Measurements from ENCODE around the gene MBP. TPM values are rescaled to one million over a fixed set of nuclear protein-coding genes. Genes with fewer than 3 reads are reported as not detected.

Gene MBP
- total and polyA plus RNA-seq, 5 donors from 2014 or later: 134 to 172 (median 143) TPM

DNA sequence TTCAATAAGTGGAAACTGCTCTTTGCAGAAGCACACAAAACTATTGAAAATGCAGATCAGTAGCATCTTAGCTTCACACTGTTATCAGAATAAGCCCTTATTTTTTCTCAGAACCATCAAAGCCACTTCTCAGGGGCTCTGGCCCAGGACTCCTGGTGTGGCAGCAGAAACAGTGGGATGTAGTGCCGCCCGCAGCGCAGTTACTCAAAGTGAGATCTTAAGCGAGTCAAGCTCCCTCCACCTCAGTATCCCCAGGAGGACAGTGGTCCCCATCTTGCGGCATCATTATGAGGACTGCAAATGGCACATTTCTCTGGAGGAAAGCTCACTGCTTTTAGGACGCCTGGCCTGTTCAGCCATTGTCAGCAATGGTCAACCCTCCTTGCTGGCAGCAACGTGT is 60.0 kb downstream of the MBP start:
- H3K4me1 ChIP-seq (ENCODE audit: control insufficient read depth, insufficient read depth, low read length, poor library complexity, severe bottlenecking): peaks cover 77% of the 10 kb centered on the region
- H3K4me3 Mint-ChIP-seq: peak overlapping the region in 3 of 4 donors; percentile 5 to 24 (median 23)

DNA sequence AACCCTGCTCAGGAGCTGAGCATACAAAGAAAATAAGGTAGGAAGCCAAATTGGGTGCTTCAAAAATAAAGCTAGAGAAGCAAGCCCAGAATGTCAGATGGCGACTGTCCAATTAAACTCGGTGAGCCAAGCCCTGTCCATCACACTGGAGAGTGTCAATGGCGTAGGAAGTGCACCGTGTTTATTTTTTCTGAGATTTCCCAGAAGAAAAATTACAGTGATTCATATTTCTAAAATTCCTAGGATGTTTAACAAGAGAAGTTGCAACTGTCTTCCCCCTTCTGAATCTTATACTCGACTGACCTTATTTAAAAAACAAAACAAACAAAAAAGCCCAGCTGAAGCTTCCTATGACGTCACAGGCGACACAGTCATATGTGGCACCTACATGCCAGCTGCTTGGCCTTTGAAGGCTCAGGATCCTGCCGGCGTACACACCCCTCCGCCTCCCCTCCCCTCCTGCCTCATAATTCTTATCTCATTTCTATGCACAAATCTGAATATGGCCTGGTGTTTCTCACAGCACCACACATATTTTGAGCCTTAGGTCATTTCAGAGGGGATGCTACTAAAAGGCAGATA is 60.8 kb downstream of the MBP start:
- DNase-seq (peak; percentile 69 to 77 (median 77)), ATAC-seq (ENCODE audit: low read depth in 2 of 2) (peak; percentile 43 to 50)
- H3K27ac ChIP-seq (ENCODE audit: insufficient read depth, low read length, poor library complexity, severe bottlenecking): peak overlapping the region; percentile 75
- peaks cover 11% of the 10 kb centered on the region for H3K36me3 Mint-ChIP-seq
- H3K9me3 Mint-ChIP-seq: no peaks in the 10 kb centered on the region
- no peaks in the 10 kb centered on the region for H3K27me3 Mint-ChIP-seq
- H3K27me3 ChIP-seq (ENCODE audit: control insufficient read depth, insufficient read depth, low read length): no peaks in the 10 kb centered on the region
- H3K4me3 Mint-ChIP-seq: peak overlapping the region; percentile 12 to 74 (median 53)
- H3K36me3 ChIP-seq (ENCODE audit: control insufficient read depth, insufficient read depth, low read length): peaks cover 22% of the 10 kb centered on the region
- H3K9me3 ChIP-seq (ENCODE audit: control insufficient read depth in 2 of 2, low read length in 2 of 2): no peaks in the 10 kb centered on the region
- H3K4me1 Mint-ChIP-seq: peaks cover 43 to 98% (median 81%) of the 10 kb centered on the region in 4 donors
- peak overlapping the region; percentile 54 to 99 (median 81) for H3K27ac Mint-ChIP-seq
- peaks cover 84% of the 10 kb centered on the region for H3K4me1 ChIP-seq (ENCODE audit: control insufficient read depth, insufficient read depth, low read length, poor library complexity, severe bottlenecking)
- peak overlapping the region; percentile 22 for H3K4me3 ChIP-seq (ENCODE audit: low read depth, low read length)

More for the DNA sequence above, 60.0 kb downstream of the MBP start:
- DNase-seq (no peak), ATAC-seq (ENCODE audit: low read depth in 2 of 2) (no peak)
- Histone ChIP-seq H3K9me3 (ENCODE audit: control insufficient read depth in 2 of 2, low read length in 2 of 2) (no peaks in the 10 kb centered on the region), H3K27ac (ENCODE audit: insufficient read depth, low read length, poor library complexity, severe bottlenecking) (peak overlapping the region; percentile 75), H3K4me3 (ENCODE audit: low read depth, low read length) (peak overlapping the region; percentile 22), H3K27me3 (ENCODE audit: control insufficient read depth, insufficient read depth, low read length) (no peaks in the 10 kb centered on the region), H3K36me3 (ENCODE audit: control insufficient read depth, insufficient read depth, low read length) (peaks cover 22% of the 10 kb centered on the region)
- peaks cover 44 to 95% (median 79%) of the 10 kb centered on the region in 4 donors for H3K4me1 Mint-ChIP-seq
- peak overlapping the region; percentile 54 to 99 (median 81) for H3K27ac Mint-ChIP-seq
- H3K27me3 Mint-ChIP-seq: no peaks in the 10 kb centered on the region
- peaks cover 16% of the 10 kb centered on the region for H3K36me3 Mint-ChIP-seq
- H3K9me3 Mint-ChIP-seq: no peaks in the 10 kb centered on the region

DNA sequence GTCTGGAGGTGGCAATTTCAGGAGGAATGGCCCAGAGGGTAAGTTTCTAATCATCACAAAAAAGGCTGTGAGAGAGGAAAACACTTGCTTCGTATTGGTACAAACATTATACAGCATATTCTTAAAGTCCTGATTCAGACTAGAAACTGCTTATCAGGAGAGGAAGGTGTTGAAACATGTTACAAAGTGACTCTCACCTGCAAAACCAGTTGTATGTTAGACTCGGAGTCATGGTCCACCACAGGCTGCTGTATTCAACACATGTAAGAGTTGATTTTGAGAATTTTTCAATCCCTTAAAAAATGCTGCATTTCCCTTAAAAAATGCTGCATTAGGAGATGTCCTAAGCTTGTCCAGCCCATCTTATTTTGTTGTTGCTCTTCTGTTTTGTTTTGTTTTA is 61.5 kb downstream of the MBP start:
- Histone ChIP-seq H3K27ac (ENCODE audit: insufficient read depth, low read length, poor library complexity, severe bottlenecking) (peak overlapping the region; percentile 75), H3K36me3 (ENCODE audit: control insufficient read depth, insufficient read depth, low read length) (peaks cover 20% of the 10 kb centered on the region), H3K9me3 (ENCODE audit: control insufficient read depth in 2 of 2, low read length in 2 of 2) (no peaks in the 10 kb centered on the region), H3K4me1 (ENCODE audit: control insufficient read depth, insufficient read depth, low read length, poor library complexity, severe bottlenecking) (peaks cover 90% of the 10 kb centered on the region), H3K27me3 (ENCODE audit: control insufficient read depth, insufficient read depth, low read length) (no peaks in the 10 kb centered on the region), H3K4me3 (ENCODE audit: low read depth, low read length) (peak overlapping the region; percentile 16)
- Mint-ChIP-seq H3K4me1 (peaks cover 39 to 98% (median 80%) of the 10 kb centered on the region in 4 donors), H3K27ac (peak overlapping the region; percentile 54 to 99 (median 81)), H3K4me3 (peak overlapping the region in 2 of 4 donors; percentile 13 to 46), H3K27me3 (no peaks in the 10 kb centered on the region), H3K36me3 (peaks cover 15% of the 10 kb centered on the region), H3K9me3 (no peaks in the 10 kb centered on the region)
- ATAC-seq (ENCODE audit: low read depth in 2 of 2) (no peak), DNase-seq (no peak)

DNA sequence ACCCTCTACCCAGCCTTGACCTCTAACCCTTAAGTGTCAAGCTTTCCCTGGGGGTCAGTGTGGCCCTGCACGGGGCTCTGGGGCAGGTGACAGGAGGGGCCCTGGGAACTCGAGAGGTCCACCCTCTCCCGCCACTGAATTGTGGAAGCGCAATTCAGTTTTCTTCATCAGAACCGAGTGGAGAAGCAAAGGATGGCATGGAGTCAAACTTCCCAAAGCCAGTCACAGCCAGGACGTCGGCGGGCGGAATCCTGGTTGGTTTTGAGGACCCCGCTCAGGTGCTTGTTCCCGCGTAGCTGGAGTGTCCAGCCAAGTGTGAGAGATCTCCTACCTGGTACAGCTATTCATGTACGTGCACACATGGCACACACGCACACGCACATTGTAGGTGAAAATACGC is 62.0 kb downstream of the MBP start:
- no peaks in the 10 kb centered on the region for H3K27me3 ChIP-seq (ENCODE audit: control insufficient read depth, insufficient read depth, low read length)
- no peak for ATAC-seq (ENCODE audit: low read depth in 2 of 2)
- peak overlapping the region; percentile 75 for H3K27ac ChIP-seq (ENCODE audit: insufficient read depth, low read length, poor library complexity, severe bottlenecking)
- peak overlapping the region; percentile 80 to 99 (median 94) for H3K27ac Mint-ChIP-seq
- H3K4me1 Mint-ChIP-seq: peaks cover 39 to 100% (median 80%) of the 10 kb centered on the region in 4 donors
- H3K4me3 ChIP-seq (ENCODE audit: low read depth, low read length): no peak overlapping the region
- H3K27me3 Mint-ChIP-seq: no peaks in the 10 kb centered on the region
- peak overlapping the region in 1 of 4 donors; percentile 50 for H3K4me3 Mint-ChIP-seq
- H3K36me3 ChIP-seq (ENCODE audit: control insufficient read depth, insufficient read depth, low read length): peaks cover 20% of the 10 kb centered on the region
- no peak for DNase-seq
- H3K9me3 ChIP-seq (ENCODE audit: control insufficient read depth in 2 of 2, low read length in 2 of 2): no peaks in the 10 kb centered on the region
- peaks cover 94% of the 10 kb centered on the region for H3K4me1 ChIP-seq (ENCODE audit: control insufficient read depth, insufficient read depth, low read length, poor library complexity, severe bottlenecking)
- no peaks in the 10 kb centered on the region for H3K9me3 Mint-ChIP-seq
- H3K36me3 Mint-ChIP-seq: peaks cover 19% of the 10 kb centered on the region

DNA sequence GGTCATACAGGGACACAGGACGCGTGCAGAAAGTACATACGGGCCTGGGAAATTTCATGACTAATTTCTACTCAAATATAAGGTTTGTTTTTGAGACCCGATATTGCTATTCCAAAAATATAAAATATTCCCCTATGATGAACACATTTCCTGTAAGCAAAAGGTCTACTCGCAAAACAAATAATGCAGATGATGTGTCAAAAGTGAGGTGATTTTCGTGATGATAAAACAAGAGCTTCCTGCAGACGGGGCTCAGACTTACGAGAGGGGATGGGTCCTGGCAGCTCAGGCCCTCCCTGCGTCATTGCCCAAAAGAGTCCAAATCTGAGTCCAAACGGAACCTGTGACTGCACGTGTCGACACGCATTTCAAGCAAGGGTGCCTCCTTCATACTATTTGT is 62.7 kb downstream of the MBP start:
- DNase-seq (peak in 1 of 3 donors; percentile 20), ATAC-seq (ENCODE audit: low read depth in 2 of 2) (no peak)
- peaks cover 97% of the 10 kb centered on the region for H3K4me1 ChIP-seq (ENCODE audit: control insufficient read depth, insufficient read depth, low read length, poor library complexity, severe bottlenecking)
- no peaks in the 10 kb centered on the region for H3K27me3 Mint-ChIP-seq
- peaks cover 39 to 99% (median 79%) of the 10 kb centered on the region in 4 donors for H3K4me1 Mint-ChIP-seq
- peak overlapping the region; percentile 80 to 99 (median 94) for H3K27ac Mint-ChIP-seq
- peaks cover 22% of the 10 kb centered on the region for H3K36me3 ChIP-seq (ENCODE audit: control insufficient read depth, insufficient read depth, low read length)
- peak overlapping the region; percentile 20 to 64 (median 36) for H3K4me3 Mint-ChIP-seq
- peaks cover 25% of the 10 kb centered on the region for H3K36me3 Mint-ChIP-seq
- H3K27me3 ChIP-seq (ENCODE audit: control insufficient read depth, insufficient read depth, low read length): no peaks in the 10 kb centered on the region
- H3K4me3 ChIP-seq (ENCODE audit: low read depth, low read length): no peak overlapping the region
- no peaks in the 10 kb centered on the region for H3K9me3 ChIP-seq (ENCODE audit: control insufficient read depth in 2 of 2, low read length in 2 of 2)
- H3K27ac ChIP-seq (ENCODE audit: insufficient read depth, low read length, poor library complexity, severe bottlenecking): peak overlapping the region; percentile 75
- no peaks in the 10 kb centered on the region for H3K9me3 Mint-ChIP-seq

DNA sequence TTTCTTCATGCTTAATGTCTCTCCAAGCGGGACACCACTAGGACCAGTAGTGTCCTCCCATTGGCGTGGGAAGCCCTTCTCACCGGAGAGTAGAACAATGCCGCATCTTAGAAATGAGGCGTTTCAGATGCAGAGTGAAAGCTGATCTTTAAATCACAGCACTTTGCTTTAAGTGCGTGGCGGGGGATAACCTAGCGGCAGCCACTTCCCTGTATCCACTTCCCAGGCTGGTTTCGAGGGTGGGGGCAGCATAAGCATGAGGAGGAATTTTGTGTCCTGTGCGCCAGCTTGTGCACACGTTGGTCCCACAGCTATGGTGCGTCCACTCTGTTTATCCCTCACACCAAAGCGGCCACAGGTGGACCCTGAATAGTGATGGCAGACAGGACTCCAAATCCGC is 63.1 kb downstream of the MBP start:
- ATAC-seq (ENCODE audit: low read depth in 2 of 2) (no peak), DNase-seq (no peak)
- Mint-ChIP-seq H3K4me1 (peaks cover 35 to 99% (median 79%) of the 10 kb centered on the region in 4 donors), H3K9me3 (no peaks in the 10 kb centered on the region), H3K4me3 (peak overlapping the region in 3 of 4 donors; percentile 20 to 64 (median 50)), H3K36me3 (peaks cover 29% of the 10 kb centered on the region), H3K27ac (peak overlapping the region; percentile 94 to 99 (median 98)), H3K27me3 (no peaks in the 10 kb centered on the region)
- Histone ChIP-seq H3K36me3 (ENCODE audit: control insufficient read depth, insufficient read depth, low read length) (peaks cover 26% of the 10 kb centered on the region), H3K4me1 (ENCODE audit: control insufficient read depth, insufficient read depth, low read length, poor library complexity, severe bottlenecking) (peaks cover 97% of the 10 kb centered on the region), H3K9me3 (ENCODE audit: control insufficient read depth in 2 of 2, low read length in 2 of 2) (no peaks in the 10 kb centered on the region), H3K27ac (ENCODE audit: insufficient read depth, low read length, poor library complexity, severe bottlenecking) (peak overlapping the region; percentile 75), H3K27me3 (ENCODE audit: control insufficient read depth, insufficient read depth, low read length) (no peaks in the 10 kb centered on the region), H3K4me3 (ENCODE audit: low read depth, low read length) (no peak overlapping the region)

DNA sequence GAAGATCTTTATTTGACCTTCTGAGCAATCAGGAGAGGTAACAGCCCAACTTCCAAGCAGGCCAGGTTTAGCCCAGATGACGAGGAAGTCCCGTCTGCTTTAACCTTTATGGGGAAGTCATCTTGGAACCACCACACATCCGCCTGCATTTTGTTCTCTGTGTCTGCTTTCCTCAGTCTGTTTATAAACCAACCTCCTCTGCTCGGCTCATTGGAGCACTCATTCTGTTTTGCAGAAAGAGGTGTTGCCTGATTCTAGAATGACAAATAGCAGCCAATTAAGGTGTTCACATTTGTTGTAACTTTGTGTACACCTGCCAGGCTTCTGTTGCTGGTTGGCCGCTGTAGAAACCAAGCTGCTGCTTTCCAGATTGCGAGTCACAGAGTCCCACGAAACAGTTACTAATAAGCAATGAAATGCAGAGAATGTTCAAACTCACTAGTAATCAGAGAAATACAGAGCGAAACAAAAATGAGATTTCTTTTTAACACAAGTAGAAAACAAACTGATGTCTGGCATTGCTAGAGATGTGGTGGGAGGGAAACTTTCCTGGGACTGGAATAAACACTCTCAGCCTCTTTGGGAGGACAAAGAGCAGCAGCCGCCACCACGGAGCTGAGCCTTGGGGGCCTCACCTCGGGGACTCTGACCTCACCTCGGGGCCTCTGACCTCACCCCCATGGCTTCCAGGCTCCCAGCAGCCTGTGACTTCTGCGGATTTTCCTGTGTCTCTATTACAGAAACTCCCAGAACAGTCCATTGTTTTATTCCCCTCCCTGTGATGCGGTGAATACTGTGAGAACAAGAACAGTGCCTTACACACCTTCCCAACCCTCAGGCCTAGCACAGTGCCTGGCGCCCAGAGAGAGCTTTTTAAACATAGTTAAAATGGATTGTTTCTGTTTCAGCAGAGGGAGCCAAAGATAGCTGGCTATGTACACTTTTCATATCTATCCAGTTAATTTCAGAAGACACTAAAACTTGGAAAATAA is 64.0 kb downstream of the MBP start:
- DNase-seq (peak; percentile 15 to 67 (median 60)), ATAC-seq (ENCODE audit: low read depth in 2 of 2) (peak; percentile 51 to 61)
- Mint-ChIP-seq H3K36me3 (peaks cover 38% of the 10 kb centered on the region), H3K9me3 (no peaks in the 10 kb centered on the region), H3K27ac (peak overlapping the region; percentile 94 to 99 (median 98)), H3K4me3 (peak overlapping the region; percentile 64 to 83 (median 79)), H3K27me3 (no peaks in the 10 kb centered on the region), H3K4me1 (peaks cover 32 to 99% (median 79%) of the 10 kb centered on the region in 4 donors)
- Histone ChIP-seq H3K27ac (ENCODE audit: insufficient read depth, low read length, poor library complexity, severe bottlenecking) (peak overlapping the region; percentile 75), H3K27me3 (ENCODE audit: control insufficient read depth, insufficient read depth, low read length) (no peaks in the 10 kb centered on the region), H3K4me1 (ENCODE audit: control insufficient read depth, insufficient read depth, low read length, poor library complexity, severe bottlenecking) (peaks cover 94% of the 10 kb centered on the region), H3K4me3 (ENCODE audit: low read depth, low read length) (peak overlapping the region; percentile 45), H3K9me3 (ENCODE audit: control insufficient read depth in 2 of 2, low read length in 2 of 2) (no peaks in the 10 kb centered on the region), H3K36me3 (ENCODE audit: control insufficient read depth, insufficient read depth, low read length) (peaks cover 31% of the 10 kb centered on the region)

All from CD4-positive, CD25-positive, alpha-beta regulatory T cell (primary cell).